K562 (cell line): Measurements from ENCODE around the gene CPED1. TPM values are rescaled to one million over a fixed set of nuclear protein-coding genes. Genes with fewer than 3 reads are reported as not detected.

ENCODE experiments used
- ATF1 ChIP-seq, 2 experiments: fragments of 450-650 bp in 1 of 2; IDR thresholded peaks; 2 replicates each; pipeline ENCODE4 v1.6.1; 2016; ENCODE audit warnings: missing compliant biosample characterization in 1 of 2, missing genetic modification characterization in 1 of 2
- BDP1 ChIP-seq: IDR thresholded peaks from 3 replicates; pipeline ENCODE4 v1.6.1; 2011; ENCODE audit not compliant: insufficient read length, insufficient read depth
- CBX3 ChIP-seq, 2 experiments: IDR thresholded peaks; 1 replicate in 1 of 2; 2 replicates in 1 of 2; pipeline ENCODE4 v1.6.1; 2012; ENCODE audit warnings: inconsistent platforms in 2 of 2, low read length in 2 of 2, borderline replicate concordance in 1 of 2, control low read depth in 1 of 2
- ETV1 ChIP-seq: fragments of 450-650 bp; conservative IDR thresholded peaks from 2 replicates; pipeline ENCODE4 v1.6.1; 2016; ENCODE audit warnings: missing genetic modification characterization, control low read depth, low read depth, missing compliant biosample characterization
- GABPB1 ChIP-seq: sonication (generic); formaldehyde crosslinking; IDR thresholded peaks from 2 replicates; pipeline ENCODE4 v1.8.0; 2022; ENCODE audit warnings: mild to moderate bottlenecking, missing genetic modification reagents
- GTF2F1 ChIP-seq: IDR thresholded peaks from 2 replicates; pipeline ENCODE4 v1.6.1; 2011; ENCODE audit warnings: low read depth, low read length, improper control_type of control experiment
- KDM1A ChIP-seq, 2 experiments: fragments of 450-650 bp; IDR thresholded peaks; 2 replicates each; pipeline ENCODE4 v1.6.1; 2016; ENCODE audit warnings: mild to moderate bottlenecking in 2 of 2
- KLF10 ChIP-seq: fragments of 250-450 bp; sonication (Bioruptor Pico); IDR thresholded peaks from 2 replicates; pipeline ENCODE4 v1.6.1; 2021; ENCODE audit warnings: matching md5 sums
- MTA1 ChIP-seq: fragments of 450-650 bp; IDR thresholded peaks from 2 replicates; pipeline ENCODE4 v1.6.1; 2017; ENCODE audit warnings: borderline replicate concordance
- NR4A1 ChIP-seq, 2 experiments: fragments of 250-450 bp in 1 of 2; fragments of 450-650 bp in 1 of 2; sonication (Bioruptor Pico) in 1 of 2; IDR thresholded peaks; 2 replicates each; pipeline versions ENCODE4 v1.4.0 to v1.6.1; 2016 to 2020; ENCODE audit warnings: mild to moderate bottlenecking in 2 of 2, missing compliant biosample characterization in 1 of 2, missing genetic modification characterization in 1 of 2, moderate library complexity in 1 of 2
- PHF20 ChIP-seq: fragments of 450-650 bp; IDR thresholded peaks from 2 replicates; pipeline ENCODE4 v1.6.1; 2018; ENCODE audit not compliant: partially characterized antibody
- POLR2B ChIP-seq: fragments of 450-650 bp; IDR thresholded peaks from 2 replicates; pipeline ENCODE4 v1.6.1; 2018; ENCODE audit warnings: low read depth; ENCODE audit not compliant: partially characterized antibody
- SIN3B ChIP-seq: fragments of 450-650 bp; IDR thresholded peaks from 2 replicates; pipeline ENCODE4 v1.6.1; 2017; ENCODE audit warnings: low read depth, mild to moderate bottlenecking, moderate library complexity
- SP1 ChIP-seq: sonication (generic); formaldehyde crosslinking; IDR thresholded peaks from 2 replicates; pipeline ENCODE4 v1.8.1; 2022; ENCODE audit warnings: mild to moderate bottlenecking, missing genetic modification reagents
- TOE1 ChIP-seq, 2 experiments: fragments of 450-650 bp in 1 of 2; sonication (generic) in 1 of 2; formaldehyde crosslinking in 1 of 2; IDR thresholded peaks; 2 replicates each; pipeline versions ENCODE4 v1.7.1 to v1.8.0; 2016 to 2022; ENCODE audit warnings: borderline replicate concordance in 2 of 2, mild to moderate bottlenecking in 2 of 2, antibody characterized with exemption in 1 of 2, inconsistent platforms in 1 of 2, low read depth in 1 of 2, missing genetic modification reagents in 1 of 2, moderate library complexity in 1 of 2
- ZC3H4 ChIP-seq: sonication (generic); formaldehyde crosslinking; IDR thresholded peaks from 2 replicates; pipeline ENCODE4 v1.9.0; 2021; ENCODE audit warnings: missing genetic modification reagents, borderline replicate concordance
- ZNF124 ChIP-seq: sonication (generic); formaldehyde crosslinking; IDR thresholded peaks from 2 replicates; pipeline ENCODE4 v1.8.1; 2022; ENCODE audit warnings: missing genetic modification reagents
- ZNF3 ChIP-seq: fragments of 250-450 bp; sonication (Bioruptor Pico); IDR thresholded peaks from 2 replicates; pipeline ENCODE4 v1.5.0; 2021; ENCODE audit warnings: mild to moderate bottlenecking, moderate library complexity
- ZNF41 ChIP-seq: fragments of 250-450 bp; sonication (Bioruptor Pico); conservative IDR thresholded peaks from 2 replicates; pipeline ENCODE4 v1.4.0; 2020; ENCODE audit warnings: mild to moderate bottlenecking
- ZNF696 ChIP-seq: fragments of 250-450 bp; sonication (Bioruptor Pico); conservative IDR thresholded peaks from 2 replicates; pipeline ENCODE4 v1.4.0; 2020; ENCODE audit warnings: mild to moderate bottlenecking, moderate library complexity
- ZNF699 ChIP-seq: fragments of 250-450 bp; sonication (Bioruptor Pico); IDR thresholded peaks from 2 replicates; pipeline ENCODE4 v1.8.0; 2021; ENCODE audit warnings: mild to moderate bottlenecking, moderate library complexity; ENCODE audit not compliant: insufficient replicate concordance
- polyA plus RNA-seq, 8 experiments: library from polyadenylated mRNA; depleted of rRNA in 4 of 8; stranded (reverse) in 5 of 8; unstranded in 3 of 8; fragments of >200 nt; fragmentation: Nextera tagmentation in 2 of 8; fragmentation: Illumina TruSeq in 1 of 8; extraction: Ambion mirVana in 2 of 8; extraction: Trizol in 1 of 8; gene quantifications; 2 replicates each; pipeline versions ENCODE4 v1.2.1 to v1.2.3, GENCODE V29; 2011 to 2014; ENCODE audit warnings: inconsistent platforms in 1 of 8, missing spikeins in 1 of 8
- total RNA-seq, 7 experiments: library from RNA; depleted of rRNA in 6 of 7; stranded (reverse); fragments of >200 nt in 6 of 7; fragmentation: Illumina TruSeq in 2 of 7; extraction: Trizol in 2 of 7; gene quantifications; 2 replicates each; pipeline versions ENCODE4 v1.2.1 to v1.2.3, GENCODE V29; 2011 to 2021; ENCODE audit warnings: low replicate concordance in 1 of 7
- TF ChIP-seq, protein P1 (sequence below), 2 experiments: fragments of 450-650 bp; IDR thresholded peaks; 2 replicates each; pipeline ENCODE4 v1.6.1; 2016
- TF ChIP-seq, protein P2 (sequence below): sonication (generic); formaldehyde crosslinking; IDR thresholded peaks from 2 replicates; pipeline ENCODE4 v1.8.1; 2023; ENCODE audit warnings: mild to moderate bottlenecking, missing genetic modification reagents, moderate library complexity
- TF ChIP-seq, protein P3 (sequence below): fragments of 250-450 bp; sonication (Bioruptor Pico); IDR thresholded peaks from 2 replicates; pipeline ENCODE4 v1.9.0; 2021; ENCODE audit warnings: mild to moderate bottlenecking
- TF ChIP-seq, protein P4 (sequence below): fragments of 250-450 bp; sonication (Bioruptor Pico); IDR thresholded peaks from 2 replicates; pipeline ENCODE4 v1.8.0; 2021; ENCODE audit warnings: borderline replicate concordance, mild to moderate bottlenecking, moderate library complexity; ENCODE audit not compliant: poor library complexity, severe bottlenecking

Gene CPED1
- total and polyA plus RNA-seq, 9 of the 15 experiments (the other 6 are each of a cell fraction or from before 2014, with no cell fraction given) = 195 to 393 (median 290) TPM

DNA sequence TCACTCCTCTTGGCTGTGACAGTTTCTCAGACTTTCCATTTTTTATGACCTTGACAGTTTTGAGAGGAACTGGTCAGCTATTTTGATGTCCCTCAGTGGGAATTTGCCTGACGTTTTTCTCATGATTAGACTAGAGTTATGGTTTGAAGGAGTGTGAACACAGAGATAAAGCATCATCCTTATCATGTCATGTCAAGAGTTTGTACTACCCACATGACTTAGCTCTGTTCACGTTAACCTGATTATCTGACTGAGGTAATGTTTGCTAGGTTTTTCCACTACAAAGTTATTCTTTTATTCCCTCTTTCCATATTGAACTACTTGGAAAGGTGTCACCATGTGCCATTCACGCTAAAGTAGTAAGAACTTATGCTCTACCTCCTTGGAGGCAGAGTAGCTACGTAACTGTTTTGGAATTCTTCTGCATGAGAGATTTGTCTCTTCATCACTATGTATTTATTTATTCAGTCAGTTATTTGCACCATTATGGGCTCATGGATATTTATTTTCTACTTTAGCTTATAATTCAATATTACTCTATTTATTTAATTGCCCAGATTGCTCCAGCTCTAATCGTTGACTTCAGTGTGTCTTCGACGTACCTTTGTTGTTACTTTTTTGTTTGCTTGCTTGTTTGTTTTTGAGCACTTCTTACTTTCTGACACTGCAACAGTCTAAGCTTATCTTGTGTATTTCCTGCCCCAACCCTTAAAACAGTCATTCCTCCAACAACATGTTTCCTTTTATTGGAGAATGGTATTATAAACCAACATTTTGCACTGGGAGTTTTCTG, 50.4 kb downstream of the CPED1 start (continued):
- TF ChIP-seq, protein P1, sequence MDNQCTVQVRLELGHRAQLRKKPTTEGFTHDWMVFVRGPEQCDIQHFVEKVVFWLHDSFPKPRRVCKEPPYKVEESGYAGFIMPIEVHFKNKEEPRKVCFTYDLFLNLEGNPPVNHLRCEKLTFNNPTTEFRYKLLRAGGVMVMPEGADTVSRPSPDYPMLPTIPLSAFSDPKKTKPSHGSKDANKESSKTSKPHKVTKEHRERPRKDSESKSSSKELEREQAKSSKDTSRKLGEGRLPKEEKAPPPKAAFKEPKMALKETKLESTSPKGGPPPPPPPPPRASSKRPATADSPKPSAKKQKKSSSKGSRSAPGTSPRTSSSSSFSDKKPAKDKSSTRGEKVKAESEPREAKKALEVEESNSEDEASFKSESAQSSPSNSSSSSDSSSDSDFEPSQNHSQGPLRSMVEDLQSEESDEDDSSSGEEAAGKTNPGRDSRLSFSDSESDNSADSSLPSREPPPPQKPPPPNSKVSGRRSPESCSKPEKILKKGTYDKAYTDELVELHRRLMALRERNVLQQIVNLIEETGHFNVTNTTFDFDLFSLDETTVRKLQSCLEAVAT (IDR thresholded peaks at IDR 0.05) = peak; percentile 31 to 79; a peak in 3 of 4 replicates
- TF ChIP-seq POLR2B (no peak), GABPB1 (CRISPR knock-in tag) (peak; percentile 40; the same call in 1 of the 2 replicates), TOE1 (IDR thresholded peaks at IDR 0.05; ENCODE audit: borderline replicate concordance) (peak; percentile 92), TOE1 (CRISPR knock-in tag; IDR thresholded peaks at IDR 0.05; ENCODE audit: borderline replicate concordance, low read depth) (no peak), SP1 (CRISPR knock-in tag) (peak; percentile 37; the same call in 1 of the 2 replicates), ZNF3 (CRISPR knock-in tag) (0 out of 2 replicates have a peak, but pooled peaks have one; percentile 4), CBX3 (IDR thresholded peaks at IDR 0.05; ENCODE audit: borderline replicate concordance in 1 of 2, low read length in 2 of 2) (no peak), ATF1 (CRISPR knock-in tag; IDR thresholded peaks at IDR 0.05) (no peak), ATF1 (tag; IDR thresholded peaks at IDR 0.05) (peak; percentile 92), ZNF696 (CRISPR knock-in tag) (no peak), MTA1 (peak; percentile 95), ZNF699 (CRISPR knock-in tag) (no peak), ZNF124 (no peak), ZC3H4 (CRISPR knock-in tag) (no peak), KLF10 (no peak), SIN3B (no peak), NR4A1 (CRISPR knock-in tag; IDR thresholded peaks at IDR 0.05) (no peak), NR4A1 (tag; IDR thresholded peaks at IDR 0.05) (peak; percentile 81), BDP1 (no peak), PHF20 (no peak), GTF2F1 (no peak), ETV1 (tag) (peak; percentile 78), ZNF41 (peak; percentile 64), KDM1A (IDR thresholded peaks at IDR 0.05) (peak; percentile 94 to 97)
- TF ChIP-seq, protein P2, sequence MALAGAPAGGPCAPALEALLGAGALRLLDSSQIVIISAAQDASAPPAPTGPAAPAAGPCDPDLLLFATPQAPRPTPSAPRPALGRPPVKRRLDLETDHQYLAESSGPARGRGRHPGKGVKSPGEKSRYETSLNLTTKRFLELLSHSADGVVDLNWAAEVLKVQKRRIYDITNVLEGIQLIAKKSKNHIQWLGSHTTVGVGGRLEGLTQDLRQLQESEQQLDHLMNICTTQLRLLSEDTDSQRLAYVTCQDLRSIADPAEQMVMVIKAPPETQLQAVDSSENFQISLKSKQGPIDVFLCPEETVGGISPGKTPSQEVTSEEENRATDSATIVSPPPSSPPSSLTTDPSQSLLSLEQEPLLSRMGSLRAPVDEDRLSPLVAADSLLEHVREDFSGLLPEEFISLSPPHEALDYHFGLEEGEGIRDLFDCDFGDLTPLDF (CRISPR knock-in tag) = no peak
- TF ChIP-seq, protein P3, sequence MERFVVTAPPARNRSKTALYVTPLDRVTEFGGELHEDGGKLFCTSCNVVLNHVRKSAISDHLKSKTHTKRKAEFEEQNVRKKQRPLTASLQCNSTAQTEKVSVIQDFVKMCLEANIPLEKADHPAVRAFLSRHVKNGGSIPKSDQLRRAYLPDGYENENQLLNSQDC = no peak
- TF ChIP-seq, protein P4, sequence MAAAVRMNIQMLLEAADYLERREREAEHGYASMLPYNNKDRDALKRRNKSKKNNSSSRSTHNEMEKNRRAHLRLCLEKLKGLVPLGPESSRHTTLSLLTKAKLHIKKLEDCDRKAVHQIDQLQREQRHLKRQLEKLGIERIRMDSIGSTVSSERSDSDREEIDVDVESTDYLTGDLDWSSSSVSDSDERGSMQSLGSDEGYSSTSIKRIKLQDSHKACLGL = no peak
